Stimulated activated CD8-positive, alpha-beta memory T cell treated with anti-CD3 and anti-CD28 coated beads, Interleukin-7, amount 100 ng/mL, for 24 hours (primary cell): Measurements from ENCODE around the gene KRTAP5-10.
"Not testable (repeated sequence)": the region's sequence is repeated elsewhere in the genome, so short reads cannot be mapped to it uniquely, and the experiment has no call there.

ENCODE experiments used
- DNase-seq: peaks from one replicate; pipeline ENCODE4 v3.0.0-alpha.2; 2020; ENCODE audit warnings: low read depth

The KRTAP5-10 gene

GRCh38 chr11:71565263-71565662 lies at the start of gene KRTAP5-10:
Gene KRTAP5-10, plus strand, starts transcription at chr11:71565563. Its CDS starts 25 bp downstream, at chr11:71565588.
- no peak for DNase-seq

DNA sequence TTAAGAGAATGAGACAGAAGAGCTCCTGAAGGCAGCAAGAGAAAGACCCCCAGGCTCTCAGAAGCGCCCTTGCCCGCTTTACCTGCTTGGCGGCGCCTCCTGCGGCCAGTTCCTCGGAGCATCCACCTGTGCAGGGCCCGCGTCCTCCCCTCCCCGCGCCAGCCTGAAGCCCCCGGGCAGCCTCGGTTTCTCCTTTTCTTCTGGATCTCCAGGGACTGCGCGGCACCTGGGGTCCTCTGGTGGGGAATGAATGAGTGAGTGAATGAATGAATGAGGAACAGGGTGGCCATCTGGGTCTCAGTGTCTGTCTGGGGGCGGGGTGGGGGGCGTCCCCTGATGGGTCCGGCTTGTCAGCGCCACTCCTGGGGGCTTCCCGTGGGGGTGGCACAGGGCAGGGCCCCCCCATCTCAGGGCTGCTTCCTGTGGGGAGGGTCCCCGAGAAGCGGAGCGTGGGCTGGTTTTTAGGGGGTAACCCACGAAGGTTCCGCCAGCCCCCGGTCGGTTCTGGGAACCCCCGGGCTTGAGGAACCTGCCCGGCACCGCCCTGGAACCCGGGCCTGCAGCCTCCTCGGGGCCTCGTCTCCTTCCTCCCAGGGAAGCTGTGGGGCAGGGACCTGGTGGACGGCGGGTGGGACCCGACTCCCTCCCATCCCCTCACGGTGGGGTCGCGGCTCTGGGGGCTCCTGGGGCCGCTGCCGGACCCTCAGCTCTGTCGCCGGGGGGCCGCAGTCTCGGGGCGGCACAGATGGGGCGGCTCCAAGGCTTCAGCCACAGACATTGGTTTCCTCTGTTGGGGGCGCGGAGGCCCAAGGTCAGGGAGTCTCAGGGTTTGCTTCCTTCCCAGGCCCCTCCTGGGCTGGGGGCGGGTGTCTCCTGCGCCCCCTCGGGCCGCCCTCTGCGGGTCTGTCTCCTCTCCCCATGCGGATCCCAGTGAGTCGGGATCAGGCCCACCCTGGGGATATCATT lies 46.6 kb upstream of the KRTAP5-10 start:
- DNase-seq: no peak

DNA sequence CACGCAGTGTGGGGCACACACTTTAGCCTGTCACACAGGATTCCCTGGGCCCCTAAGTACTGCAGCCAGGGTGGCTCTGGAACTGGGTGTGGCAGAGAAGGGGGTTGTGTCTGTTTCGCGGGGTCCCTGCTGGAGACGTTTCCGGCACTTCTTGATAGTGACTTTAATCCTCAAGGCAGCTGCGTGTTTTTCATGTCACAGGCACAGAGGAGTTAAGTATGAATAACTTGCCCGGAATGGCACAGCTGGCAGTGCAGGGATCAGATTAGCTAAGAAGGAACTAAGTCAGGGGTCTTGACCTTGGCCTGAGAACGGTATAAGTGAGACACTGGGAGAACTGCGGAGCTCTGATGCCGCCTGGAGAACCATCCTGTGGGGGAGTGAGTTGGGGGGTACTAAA lies 45.8 kb upstream of the KRTAP5-10 start:
- no peak for DNase-seq

DNA sequence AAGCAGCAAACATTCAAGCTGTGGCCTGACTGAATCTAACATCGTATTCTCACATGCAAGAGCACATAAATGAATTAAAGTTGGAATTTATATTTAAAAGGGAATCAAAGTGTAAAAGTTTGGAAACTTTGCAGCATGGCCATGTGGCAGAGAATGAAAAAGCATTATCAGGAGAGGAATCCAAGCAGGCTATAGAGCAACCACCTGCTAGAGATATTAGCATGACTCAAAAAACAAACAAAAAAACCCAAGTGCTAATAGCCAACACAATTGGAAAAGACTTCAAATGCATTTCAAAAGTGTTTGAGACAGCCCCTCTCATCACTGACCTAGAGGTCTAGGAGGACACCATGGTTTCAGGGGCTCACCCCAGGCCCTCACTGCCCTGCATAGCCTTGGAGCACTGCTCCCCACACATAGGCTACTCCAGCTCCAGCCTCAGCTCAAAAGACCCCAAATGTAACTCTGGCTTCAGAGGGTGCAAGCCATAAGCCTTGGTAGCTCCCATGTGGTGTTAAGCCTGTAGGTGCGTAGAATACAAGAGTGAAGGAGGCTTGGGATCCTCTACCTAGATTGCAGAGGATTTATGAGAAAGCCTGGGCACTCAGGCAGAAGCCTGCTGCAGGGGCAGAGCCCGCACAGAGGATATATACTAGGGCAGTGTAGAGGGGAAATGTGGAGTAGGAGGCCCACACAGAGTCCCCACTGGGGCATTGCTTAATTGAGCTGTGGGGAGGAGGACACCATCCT lies 40.0 kb upstream of the KRTAP5-10 start:
- DNase-seq: no peak

GRCh38 chr11:71525938-71526495 lies 39.3 kb upstream of the KRTAP5-10 start:
- DNase-seq: no peak

GRCh38 chr11:71526796-71527575 lies 38.4 kb upstream of the KRTAP5-10 start, which contains the start of gene KRTAP5-7:
Gene KRTAP5-7, plus strand, starts transcription at chr11:71527267. Its CDS starts 34 bp downstream, at chr11:71527301.
- DNase-seq: not testable (repeated sequence)

DNA sequence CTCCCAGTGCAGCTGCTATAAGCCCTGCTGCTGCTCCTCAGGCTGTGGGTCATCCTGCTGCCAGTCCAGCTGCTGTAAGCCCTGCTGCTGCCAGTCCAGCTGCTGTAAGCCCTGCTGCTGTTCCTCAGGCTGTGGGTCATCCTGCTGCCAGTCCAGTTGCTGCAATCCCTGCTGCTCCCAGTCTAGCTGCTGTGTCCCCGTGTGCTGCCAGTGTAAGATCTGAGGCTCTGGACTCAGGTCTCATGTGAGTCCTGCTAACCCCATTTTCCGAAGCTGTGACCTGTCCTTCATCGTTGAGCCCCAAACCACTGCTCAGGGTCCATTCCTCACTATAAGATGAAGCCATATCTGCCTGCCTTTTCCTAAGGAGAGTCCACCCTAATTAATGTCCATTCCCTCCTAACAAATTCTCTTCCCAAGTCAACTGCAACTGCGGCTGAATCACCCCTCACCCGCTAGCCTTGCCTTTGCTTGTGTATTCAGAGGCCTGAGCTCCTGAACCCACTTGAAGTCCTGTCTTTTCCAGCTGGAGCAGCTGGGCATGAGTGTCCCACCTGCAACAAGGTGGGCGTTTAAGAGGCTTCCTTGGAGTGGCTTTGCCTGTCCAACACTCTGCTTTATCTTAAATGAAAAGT lies 37.7 kb upstream of the KRTAP5-10 start:
- DNase-seq: no peak

- DNase-seq: no peak
Measured at GRCh38 chr11:71530602-71531001, 34.8 kb upstream of the KRTAP5-10 start.

GRCh38 chr11:71532036-71532610 lies 33.2 kb upstream of the KRTAP5-10 start:
- no peak for DNase-seq

- DNase-seq: not testable (repeated sequence)
Measured at GRCh38 chr11:71534711-71535608, 30.4 kb upstream of the KRTAP5-10 start.

DNA sequence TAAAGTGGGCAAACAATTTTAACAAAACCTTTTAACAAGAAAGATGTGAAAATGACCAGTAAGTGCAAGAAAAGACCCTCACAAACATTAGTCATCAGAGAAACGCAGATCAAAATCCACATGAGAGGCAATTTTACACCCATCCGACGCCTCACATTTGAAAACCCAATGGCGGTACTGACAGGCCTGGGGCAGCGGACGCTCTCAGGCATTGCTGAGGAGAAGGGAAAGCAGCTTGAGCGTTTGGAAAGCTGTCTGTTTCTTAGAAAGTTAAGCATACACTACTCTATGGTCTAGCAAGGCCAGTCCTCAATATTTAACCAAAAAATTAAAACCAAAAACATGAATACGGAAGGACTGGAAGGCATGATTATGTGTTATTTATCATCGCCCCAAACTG lies 29.5 kb upstream of the KRTAP5-10 start:
- no peak for DNase-seq

- DNase-seq: no peak
Measured at GRCh38 chr11:71537537-71537936, 27.8 kb upstream of the KRTAP5-10 start.

DNA sequence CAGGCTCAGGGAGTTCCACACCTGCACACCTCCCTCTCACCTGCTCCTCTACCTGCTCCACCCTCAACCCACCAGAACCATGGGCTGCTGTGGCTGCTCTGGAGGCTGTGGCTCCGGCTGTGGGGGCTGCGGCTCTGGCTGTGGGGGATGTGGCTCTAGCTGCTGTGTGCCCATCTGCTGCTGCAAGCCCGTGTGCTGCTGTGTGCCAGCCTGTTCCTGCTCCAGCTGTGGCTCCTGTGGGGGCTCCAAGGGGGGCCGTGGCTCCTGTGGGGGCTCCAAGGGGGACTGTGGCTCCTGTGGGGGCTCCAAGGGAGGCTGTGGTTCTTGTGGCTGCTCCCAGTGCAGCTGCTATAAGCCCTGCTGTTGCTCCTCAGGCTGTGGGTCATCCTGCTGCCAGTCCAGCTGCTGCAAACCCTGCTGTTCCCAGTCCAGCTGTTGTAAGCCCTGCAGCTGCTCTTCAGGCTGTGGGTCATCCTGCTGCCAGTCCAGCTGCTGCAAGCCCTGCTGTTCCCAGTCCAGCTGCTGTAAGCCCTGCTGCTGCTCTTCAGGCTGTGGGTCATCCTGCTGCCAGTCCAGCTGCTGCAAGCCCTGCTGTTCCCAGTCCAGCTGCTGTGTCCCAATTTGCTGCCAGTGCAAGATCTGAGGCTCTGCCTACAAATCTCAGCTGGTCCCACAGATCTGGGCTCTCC lies 27.2 kb upstream of the KRTAP5-10 start, which contains the start of gene KRTAP5-8:
TSS of gene KRTAP5-8 (plus strand) at position 49 of the 689 bp plus-strand sequence. CDS start at position 80, 31 bp downstream.
- not testable (repeated sequence) for DNase-seq

DNA sequence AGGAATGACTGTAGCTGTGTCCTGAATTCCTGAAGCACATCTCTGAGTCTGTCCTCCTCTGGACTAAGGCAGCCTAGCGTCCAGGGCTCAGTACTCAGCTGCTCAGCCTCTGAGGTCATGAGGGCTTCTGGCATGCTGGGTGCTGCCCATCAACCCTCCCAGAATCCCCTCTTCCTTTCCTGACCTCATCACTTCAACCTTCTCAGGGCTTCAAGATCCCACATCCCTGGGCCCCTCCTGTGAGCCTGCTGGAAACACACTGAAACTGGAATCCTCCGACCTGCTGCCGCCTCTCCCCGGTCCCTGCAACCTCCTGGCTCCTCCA lies 26.7 kb upstream of the KRTAP5-10 start:
- no peak for DNase-seq

DNA sequence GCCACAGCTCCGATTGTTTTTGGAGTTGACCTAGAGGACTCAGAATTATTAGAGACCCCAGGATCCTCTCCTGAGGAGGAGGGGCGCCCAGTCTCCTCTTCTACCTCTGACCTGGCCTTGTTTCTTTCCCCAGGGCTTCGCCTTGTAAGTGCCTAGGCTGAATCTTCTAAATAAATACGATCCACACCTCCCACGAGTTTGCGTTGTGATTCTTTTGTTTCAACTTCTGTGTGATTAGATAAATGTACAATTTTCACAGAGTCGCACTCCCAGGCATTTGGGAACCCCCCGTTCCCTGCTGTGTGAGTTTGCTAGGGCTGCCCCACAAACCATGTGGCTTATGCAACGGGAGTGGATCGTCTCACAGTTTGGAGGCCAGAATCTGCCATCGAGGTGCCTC lies 26.3 kb upstream of the KRTAP5-10 start:
- DNase-seq: no peak

DNA sequence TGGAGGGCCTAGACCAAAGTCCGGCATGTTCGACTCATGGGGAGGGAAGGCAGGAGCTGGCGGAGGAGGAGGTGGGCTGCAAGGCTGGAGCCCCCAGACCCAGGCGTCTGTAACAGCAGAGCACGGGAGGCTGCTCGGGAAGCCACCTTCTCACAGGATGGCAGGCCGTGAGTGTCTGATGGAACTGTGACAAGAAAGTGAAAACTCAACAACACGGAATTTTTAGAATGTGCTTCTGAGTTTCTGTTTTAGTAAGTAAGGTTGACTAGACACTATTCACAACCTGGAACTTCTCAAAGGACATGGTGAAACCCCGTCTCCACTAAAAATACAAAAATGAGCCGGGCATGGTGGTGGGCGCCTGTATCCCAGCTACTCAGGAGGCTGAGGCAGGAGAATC lies 25.4 kb upstream of the KRTAP5-10 start:
- DNase-seq: not testable (repeated sequence)

- DNase-seq: not testable (repeated sequence)
Measured at GRCh38 chr11:71540521-71541304, 24.6 kb upstream of the KRTAP5-10 start.

DNA sequence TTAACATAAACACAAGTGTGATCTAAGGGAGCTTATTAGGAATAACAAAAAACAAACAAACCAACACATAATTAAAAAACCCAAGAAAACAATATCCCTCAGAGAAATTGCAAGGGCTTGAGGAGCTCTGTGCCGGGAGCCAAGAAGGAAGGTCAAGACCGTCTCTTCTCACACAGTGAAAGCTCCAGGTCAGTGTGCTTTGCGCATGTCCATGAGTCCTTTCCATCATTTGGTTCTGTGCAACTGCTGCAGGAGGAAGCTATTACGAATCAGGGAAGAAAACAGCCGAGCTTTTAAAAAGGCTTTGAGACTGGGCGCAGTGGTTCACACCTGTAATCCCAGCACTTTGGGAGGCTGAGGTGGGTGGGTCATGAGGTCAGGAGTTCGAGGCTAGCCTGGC lies 23.0 kb upstream of the KRTAP5-10 start:
- DNase-seq: no peak
